OCI-LY7 (cell line): ENCODE results near the gene PINK1.

Experiments used
- EZH2phosphoT487 ChIP-seq: fragments of 200-600 bp; sonication (generic); IDR thresholded peaks from 2 replicates; pipeline ENCODE4 v1.6.1; 2018; ENCODE audit warnings: low read depth, borderline replicate concordance, mild to moderate bottlenecking, mixed run types, antibody characterized with exemption, low read length, moderate library complexity, mixed read lengths
- TF ChIP-seq, protein P1 (sequence below): fragments of 200-600 bp; sonication (generic); conservative IDR thresholded peaks from 2 replicates; pipeline ENCODE4 v1.5.1; 2014; ENCODE audit warnings: mild to moderate bottlenecking, antibody characterized with exemption, low read length, moderate library complexity, mixed read lengths

- TF ChIP-seq, protein P1, sequence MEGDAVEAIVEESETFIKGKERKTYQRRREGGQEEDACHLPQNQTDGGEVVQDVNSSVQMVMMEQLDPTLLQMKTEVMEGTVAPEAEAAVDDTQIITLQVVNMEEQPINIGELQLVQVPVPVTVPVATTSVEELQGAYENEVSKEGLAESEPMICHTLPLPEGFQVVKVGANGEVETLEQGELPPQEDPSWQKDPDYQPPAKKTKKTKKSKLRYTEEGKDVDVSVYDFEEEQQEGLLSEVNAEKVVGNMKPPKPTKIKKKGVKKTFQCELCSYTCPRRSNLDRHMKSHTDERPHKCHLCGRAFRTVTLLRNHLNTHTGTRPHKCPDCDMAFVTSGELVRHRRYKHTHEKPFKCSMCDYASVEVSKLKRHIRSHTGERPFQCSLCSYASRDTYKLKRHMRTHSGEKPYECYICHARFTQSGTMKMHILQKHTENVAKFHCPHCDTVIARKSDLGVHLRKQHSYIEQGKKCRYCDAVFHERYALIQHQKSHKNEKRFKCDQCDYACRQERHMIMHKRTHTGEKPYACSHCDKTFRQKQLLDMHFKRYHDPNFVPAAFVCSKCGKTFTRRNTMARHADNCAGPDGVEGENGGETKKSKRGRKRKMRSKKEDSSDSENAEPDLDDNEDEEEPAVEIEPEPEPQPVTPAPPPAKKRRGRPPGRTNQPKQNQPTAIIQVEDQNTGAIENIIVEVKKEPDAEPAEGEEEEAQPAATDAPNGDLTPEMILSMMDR: no peak
- no peak for TF ChIP-seq EZH2phosphoT487
These were observed 46.2 kb upstream of the PINK1 start for GRCh38 chr1:20586953-20587660.
